ENCODE results near the gene RAB27A. TPM values are rescaled to one million over a fixed set of nuclear protein-coding genes. Genes with fewer than 3 reads are reported as not detected.

Gene RAB27A
- 9.7 to 12.1 TPM (median 11.0 TPM) in 5 replicates for total RNA-seq (2022; extraction: Qiagen RNA extraction; ENCODE audit: low read depth)

DNA sequence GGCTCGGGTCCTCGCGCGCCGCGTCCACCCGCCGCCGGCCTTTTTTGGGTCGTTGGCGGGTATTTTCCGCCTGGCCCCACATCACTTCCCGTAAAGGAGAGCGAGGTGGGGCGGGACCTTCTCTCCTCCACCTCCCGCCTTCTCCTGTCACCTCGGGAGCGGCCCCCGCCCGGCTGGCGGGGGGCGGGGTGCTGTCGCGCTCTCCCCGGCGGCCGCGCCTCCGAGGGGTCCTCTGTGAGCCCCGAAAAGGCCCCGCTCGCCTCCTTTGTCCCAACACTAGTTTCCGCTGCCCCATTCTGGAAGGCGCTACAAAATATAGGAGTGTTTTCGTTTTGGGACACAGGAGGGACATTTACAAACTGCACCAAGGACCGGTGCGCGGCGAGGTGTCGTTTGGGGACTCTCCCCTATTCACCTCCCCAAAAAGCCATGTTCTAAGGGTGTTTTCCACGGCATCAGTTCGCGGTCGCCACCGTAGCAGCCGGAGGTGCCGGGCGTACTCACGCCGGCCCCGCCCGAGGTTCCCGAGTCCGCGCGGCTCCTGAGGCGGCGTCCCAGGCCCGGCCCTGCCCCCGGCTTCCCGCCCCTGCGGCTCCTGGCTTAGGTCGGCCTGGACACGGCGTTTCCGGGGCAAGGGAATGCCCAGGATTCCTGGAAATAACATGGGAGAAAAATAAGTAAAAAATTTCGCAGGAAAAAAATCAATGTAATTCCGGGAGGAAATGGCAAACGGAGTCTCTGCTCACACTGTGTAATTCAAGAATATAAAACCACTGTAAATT, at the start of gene RAB27A:
Gene RAB27A, minus strand, starts transcription at position 68 of the 782 bp plus-strand sequence. CDS start 54,879 bp downstream, outside the sequence.

DNA sequence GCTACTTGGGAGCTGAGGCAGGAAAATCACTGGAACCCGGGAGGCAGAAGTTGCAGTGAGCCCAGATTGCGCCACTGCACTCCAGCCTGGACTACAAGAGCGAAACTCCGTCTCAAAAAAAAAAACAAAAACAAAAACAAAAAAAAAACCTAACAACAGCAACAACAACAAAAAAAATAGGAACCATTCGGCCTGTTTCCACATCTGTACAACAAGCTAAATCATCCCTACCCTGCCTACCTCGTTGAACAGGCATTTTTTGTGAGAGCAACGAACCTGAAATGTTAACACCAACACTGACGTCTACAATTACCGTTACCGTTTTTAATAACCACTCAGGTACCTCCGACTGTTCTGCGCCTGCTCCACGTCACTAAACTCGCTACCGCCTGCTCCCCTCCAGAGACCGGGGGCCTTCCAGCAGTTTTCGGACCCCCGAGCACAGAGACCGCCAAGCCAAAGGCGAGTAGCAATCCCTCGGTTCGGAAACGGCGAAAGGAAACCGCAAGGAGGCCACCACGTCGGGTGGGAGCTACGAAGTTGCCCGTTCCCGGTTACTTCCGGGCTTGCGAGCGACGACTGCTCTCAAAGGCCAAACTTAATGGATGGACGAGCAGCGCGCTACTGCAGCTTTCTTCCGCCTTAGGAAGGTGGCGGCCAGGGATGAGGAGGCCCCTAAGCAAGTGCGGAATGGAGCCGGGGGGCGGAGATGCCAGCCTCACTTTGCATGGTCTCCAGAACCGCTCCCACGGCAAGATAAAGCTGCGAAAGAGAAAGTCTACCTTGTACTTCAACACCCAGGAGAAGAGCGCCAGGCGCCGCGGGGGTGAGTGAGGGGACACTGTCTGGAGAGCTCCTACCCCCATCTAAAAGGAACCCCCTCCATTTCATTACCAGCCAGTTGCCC, 29.2 kb upstream of the RAB27A start, which contains the start of the genes PIGB and PIGBOS1:
Gene PIGB, plus strand, starts transcription at position 635 of the 907 bp plus-strand sequence. Its CDS starts 29 bp downstream, at position 664.
Gene PIGBOS1, minus strand, starts transcription at position 536 of the 907 bp plus-strand sequence. CDS start 1,331 bp downstream, outside the sequence.

DNA sequence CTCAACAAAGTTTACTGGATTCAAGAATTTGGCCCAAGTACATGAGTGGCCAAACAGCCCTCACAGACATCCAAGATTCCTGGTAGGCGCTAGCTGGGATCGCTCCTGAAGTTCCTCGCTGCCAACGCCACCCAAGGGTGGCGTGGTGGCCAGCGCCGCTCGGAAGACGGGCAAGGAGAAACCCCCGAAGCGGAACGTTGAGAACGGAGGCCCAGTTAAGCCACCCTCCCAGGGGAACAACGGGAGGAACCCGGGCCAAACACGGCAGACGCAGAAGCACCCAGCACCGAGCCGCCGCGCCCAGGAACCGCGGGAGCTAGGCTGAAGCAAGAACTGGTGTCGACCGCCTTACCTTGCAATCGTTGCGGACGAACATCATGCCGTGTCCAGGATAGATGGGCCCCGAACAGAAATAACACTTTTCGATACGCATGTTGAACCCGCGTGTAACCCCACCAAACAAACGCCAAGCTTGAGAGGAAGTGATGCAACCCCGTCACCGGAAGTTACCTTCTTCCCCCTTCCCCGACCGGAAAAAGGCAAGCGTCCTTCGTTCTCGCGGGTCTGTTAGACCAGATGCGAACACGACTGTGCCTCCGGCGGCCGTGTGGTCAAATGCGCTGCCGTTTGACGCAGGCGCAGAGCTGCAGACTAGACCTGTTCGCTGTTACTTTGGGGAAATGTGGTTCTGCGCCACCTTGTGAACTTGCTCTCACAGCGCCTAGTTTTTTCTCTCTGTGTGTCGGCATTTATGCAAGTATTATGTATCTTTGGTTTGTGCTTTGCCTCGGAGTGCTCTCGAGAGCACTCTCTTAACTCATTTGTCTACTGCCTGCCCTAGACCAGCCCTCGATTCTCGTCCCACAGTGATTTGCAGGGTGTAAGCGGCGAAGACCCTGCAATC, 92.9 kb downstream of the RAB27A start, which contains the start of gene RSL24D1:
Gene RSL24D1, minus strand, starts transcription at position 484 of the 904 bp plus-strand sequence. Its CDS starts 51 bp downstream, at position 433.

Other genes starting within 250 kb of the RAB27A start
- gene RSL24D1, start 92.9 kb downstream of the RAB27A start, total RNA-seq (2022; extraction: Qiagen RNA extraction; ENCODE audit: low read depth), result 91.4 to 104 TPM (median 101 TPM) in 5 replicates
- 21.3 to 34.6 TPM (median 24.3 TPM) in 5 replicates for gene PIGBOS1, start 29.3 kb upstream of the RAB27A start, total RNA-seq (2022; extraction: Qiagen RNA extraction; ENCODE audit: low read depth)
- gene PIGB, start 29.4 kb upstream of the RAB27A start, total RNA-seq (2022; extraction: Qiagen RNA extraction; ENCODE audit: low read depth), result 10.7 to 13.7 TPM (median 12.4 TPM) in 5 replicates
- 29.5 to 41.1 TPM (median 36.3 TPM) in 5 replicates for gene CCPG1, start 118.5 kb upstream of the RAB27A start, total RNA-seq (2022; extraction: Qiagen RNA extraction; ENCODE audit: low read depth)
- 2.5 to 4.0 TPM (median 3.6 TPM) in 5 replicates for gene PIERCE2, start 118.7 kb upstream of the RAB27A start, total RNA-seq (2022; extraction: Qiagen RNA extraction; ENCODE audit: low read depth)
- 7.1 to 12.3 TPM (median 10.0 TPM) in 5 replicates for gene DNAAF4, start 218.4 kb upstream of the RAB27A start, total RNA-seq (2022; extraction: Qiagen RNA extraction; ENCODE audit: low read depth)